Fibroblast of lung (primary cell): ENCODE results near the gene CORO6. TPM values are rescaled to one million over a fixed set of nuclear protein-coding genes. Genes with fewer than 3 reads are reported as not detected.

ENCODE experiments used
- DNase-seq, 2 donors: peaks; one replicate each; pipeline versions ENCODE4 v3.0.0 to v3.0.0-alpha.2; 2010; ENCODE audit warnings: low read depth in 2 of 2
- H2AFZ ChIP-seq: 2 replicates; pipeline ENCODE4 v1.5.1; 2012; ENCODE audit warnings: low read length, control low read depth, inconsistent platforms
- H3K27ac ChIP-seq: 2 replicates; pipeline ENCODE4 v1.5.1; 2011; ENCODE audit warnings: low read length, control low read depth; ENCODE audit not compliant: insufficient read depth
- H3K27me3 ChIP-seq: 2 replicates; pipeline ENCODE4 v1.5.1; 2011; ENCODE audit warnings: mild to moderate bottlenecking, low read length; ENCODE audit not compliant: control insufficient read depth, insufficient read depth
- H3K36me3 ChIP-seq: 2 replicates; pipeline ENCODE4 v1.5.1; 2011; ENCODE audit warnings: low read length; ENCODE audit not compliant: control insufficient read depth, insufficient read depth
- H3K4me1 ChIP-seq: 2 replicates; pipeline ENCODE4 v1.5.1; 2011; ENCODE audit warnings: low read length; ENCODE audit not compliant: control insufficient read depth, insufficient read depth; ENCODE audit errors: extremely low read depth
- H3K4me2 ChIP-seq: 2 replicates; pipeline ENCODE4 v1.5.1; 2011; ENCODE audit warnings: low read length, control low read depth; ENCODE audit not compliant: insufficient read depth; ENCODE audit errors: extremely low read depth
- H3K4me3 ChIP-seq, 4 experiments: fragments of 200-600 bp in 1 of 4; sonication (generic) in 1 of 4; replicated peaks in 1 of 4; 2 replicates each; pipeline ENCODE4 v1.5.1; 2011 to 2016; ENCODE audit warnings: low read length in 4 of 4, low read depth in 3 of 4, mild to moderate bottlenecking in 3 of 4, control low read depth in 2 of 4, inconsistent platforms in 1 of 4, mixed read lengths in 1 of 4; ENCODE audit not compliant: insufficient read depth in 1 of 4; ENCODE audit errors: control extremely low read depth in 1 of 4
- H3K79me2 ChIP-seq: 2 replicates; pipeline ENCODE4 v1.5.1; 2012; ENCODE audit warnings: mild to moderate bottlenecking, low read length, inconsistent platforms; ENCODE audit not compliant: control insufficient read depth, insufficient read depth
- H3K9ac ChIP-seq: 2 replicates; pipeline ENCODE4 v1.5.1; 2011; ENCODE audit warnings: mild to moderate bottlenecking, low read length, control low read depth; ENCODE audit not compliant: insufficient read depth
- H3K9me3 ChIP-seq: 2 replicates; pipeline ENCODE4 v1.5.1; 2012; ENCODE audit warnings: low read depth, low read length; ENCODE audit not compliant: control insufficient read depth, insufficient read depth
- H4K20me1 ChIP-seq: 2 replicates; pipeline ENCODE4 v1.5.1; 2011; ENCODE audit warnings: low read length; ENCODE audit not compliant: control insufficient read depth, insufficient read depth; ENCODE audit errors: extremely low read depth
- CTCF ChIP-seq, 2 donors: IDR thresholded peaks in 1 of 2; conservative IDR thresholded peaks in 1 of 2; 1 replicate in 1 of 2; 2 replicates in 1 of 2; pipeline ENCODE4 v1.5.1; 2011 to 2012; ENCODE audit warnings: low read length in 2 of 2, control low read depth in 1 of 2, inconsistent platforms in 1 of 2, low read depth in 1 of 2, mild to moderate bottlenecking in 1 of 2
- EZH2 ChIP-seq: IDR thresholded peaks from 2 replicates; pipeline ENCODE4 v1.5.1; 2012; ENCODE audit warnings: low read length, control low read depth, mild to moderate bottlenecking; ENCODE audit errors: missing control alignments
- polyA plus RNA-seq, 2 donors: library from polyadenylated mRNA; depleted of rRNA in 1 of 2; stranded (reverse) in 1 of 2; unstranded in 1 of 2; fragments of >200 nt; gene quantifications; 2 replicates each; pipeline ENCODE4 v1.2.1, GENCODE V29; 2011 to 2012; ENCODE audit warnings: missing spikeins in 1 of 2
- total RNA-seq: library from RNA; depleted of rRNA; stranded (reverse); fragments of >200 nt; gene quantifications from 2 replicates; pipeline ENCODE4 v1.2.1, GENCODE V29; 2014

The CORO6 gene
- total and polyA plus RNA-seq, 2 donors (not counting 1 experiment from before 2014, with no cell fraction given) = 8.0 to 19.3 TPM

DNA sequence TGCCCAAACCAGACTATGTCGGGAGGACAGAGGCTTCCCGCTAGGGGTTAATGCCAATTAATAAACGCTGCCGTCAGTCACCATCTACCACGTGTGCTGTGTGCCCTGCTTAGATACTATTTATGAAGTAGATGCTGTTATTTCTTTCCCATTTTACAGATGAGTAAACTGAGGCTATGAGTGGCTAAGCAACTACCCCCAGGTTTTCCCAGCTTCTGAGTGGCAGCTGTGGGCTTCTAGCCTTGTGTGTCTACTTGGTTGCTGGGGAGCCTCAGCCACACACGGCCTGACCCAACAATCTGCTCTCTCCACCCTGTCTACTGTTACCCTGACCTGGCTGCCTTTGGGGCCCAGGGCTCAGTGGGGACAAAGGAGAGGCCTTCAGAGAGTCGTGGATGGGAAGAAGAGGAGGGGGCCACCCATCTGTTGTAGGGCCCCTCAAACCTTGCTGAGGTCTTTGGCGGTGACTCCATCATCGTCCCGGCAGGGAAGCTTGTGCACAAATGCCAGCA is 40.4 kb downstream of the CORO6 start:
- H3K4me1 ChIP-seq = peaks cover 4% of the 10 kb centered on the region
- H3K4me3 ChIP-seq = no peak overlapping the region
- H3K4me2 ChIP-seq = no peak overlapping the region
- DNase-seq = no peak
- TF ChIP-seq EZH2 (no peak), CTCF (conservative IDR thresholded peaks at IDR 0.05 in 1 of 2, IDR thresholded peaks at IDR 0.05 in 1 of 2; ENCODE audit: low read depth in 1 of 2, low read length in 2 of 2) (no peak)
- no peaks in the 10 kb centered on the region for H3K9me3 ChIP-seq
- H3K27me3 ChIP-seq = no peaks in the 10 kb centered on the region
- H3K9ac ChIP-seq = no peak overlapping the region
- peaks cover 16% of the 10 kb centered on the region for H3K36me3 ChIP-seq
- H4K20me1 ChIP-seq = no peaks in the 10 kb centered on the region
- H3K27ac ChIP-seq = no peak overlapping the region
- H3K79me2 ChIP-seq = peaks cover 36% of the 10 kb centered on the region
- no peak overlapping the region for H2AFZ ChIP-seq

DNA sequence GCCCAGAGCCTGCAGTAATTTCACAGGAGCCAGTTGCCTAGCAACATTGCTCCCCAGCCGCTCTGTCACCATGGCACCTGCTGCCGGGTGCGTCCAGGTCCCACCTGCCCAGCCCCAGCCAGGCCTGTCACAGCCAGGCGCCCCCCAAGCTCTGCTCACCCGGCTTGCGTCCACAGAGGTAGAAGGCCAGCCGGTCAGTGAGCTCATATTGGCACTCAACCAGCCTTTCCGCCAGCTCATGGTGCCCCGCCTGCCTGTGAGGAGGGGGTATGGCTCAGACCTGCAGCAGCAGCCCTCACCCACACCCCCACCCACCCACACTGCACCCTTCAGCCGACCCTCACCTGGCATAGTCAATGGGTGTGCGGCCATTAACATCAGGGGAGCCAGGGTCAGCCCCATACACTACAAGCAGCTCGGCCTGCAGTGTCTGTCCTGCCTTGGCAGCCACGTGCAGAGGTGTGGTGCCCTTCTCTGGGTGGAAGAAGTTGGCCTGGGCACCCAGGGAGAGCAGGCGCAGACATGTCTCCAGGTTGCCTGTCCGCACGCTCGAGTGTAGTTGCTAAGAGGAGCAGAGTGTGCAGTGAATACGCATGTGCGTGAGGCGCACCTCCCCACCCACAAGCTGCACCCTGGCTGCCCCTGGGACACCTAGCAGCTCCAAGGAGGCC is 41.0 kb downstream of the CORO6 start:
- TF ChIP-seq EZH2 = no peak
- TF ChIP-seq CTCF (conservative IDR thresholded peaks at IDR 0.05 in 1 of 2, IDR thresholded peaks at IDR 0.05 in 1 of 2; ENCODE audit: low read depth in 1 of 2, low read length in 2 of 2) = no peak
- H3K27me3 ChIP-seq = no peaks in the 10 kb centered on the region
- H3K9ac ChIP-seq = no peak overlapping the region
- peaks cover 30% of the 10 kb centered on the region for H3K79me2 ChIP-seq
- H3K4me1 ChIP-seq = peaks cover 4% of the 10 kb centered on the region
- H3K4me3 ChIP-seq = no peak overlapping the region
- no peak overlapping the region for H3K4me2 ChIP-seq
- H4K20me1 ChIP-seq = no peaks in the 10 kb centered on the region
- no peak for DNase-seq
- no peak overlapping the region for H3K27ac ChIP-seq
- peaks cover 19% of the 10 kb centered on the region for H3K36me3 ChIP-seq
- no peaks in the 10 kb centered on the region for H3K9me3 ChIP-seq
- H2AFZ ChIP-seq = no peak overlapping the region

DNA sequence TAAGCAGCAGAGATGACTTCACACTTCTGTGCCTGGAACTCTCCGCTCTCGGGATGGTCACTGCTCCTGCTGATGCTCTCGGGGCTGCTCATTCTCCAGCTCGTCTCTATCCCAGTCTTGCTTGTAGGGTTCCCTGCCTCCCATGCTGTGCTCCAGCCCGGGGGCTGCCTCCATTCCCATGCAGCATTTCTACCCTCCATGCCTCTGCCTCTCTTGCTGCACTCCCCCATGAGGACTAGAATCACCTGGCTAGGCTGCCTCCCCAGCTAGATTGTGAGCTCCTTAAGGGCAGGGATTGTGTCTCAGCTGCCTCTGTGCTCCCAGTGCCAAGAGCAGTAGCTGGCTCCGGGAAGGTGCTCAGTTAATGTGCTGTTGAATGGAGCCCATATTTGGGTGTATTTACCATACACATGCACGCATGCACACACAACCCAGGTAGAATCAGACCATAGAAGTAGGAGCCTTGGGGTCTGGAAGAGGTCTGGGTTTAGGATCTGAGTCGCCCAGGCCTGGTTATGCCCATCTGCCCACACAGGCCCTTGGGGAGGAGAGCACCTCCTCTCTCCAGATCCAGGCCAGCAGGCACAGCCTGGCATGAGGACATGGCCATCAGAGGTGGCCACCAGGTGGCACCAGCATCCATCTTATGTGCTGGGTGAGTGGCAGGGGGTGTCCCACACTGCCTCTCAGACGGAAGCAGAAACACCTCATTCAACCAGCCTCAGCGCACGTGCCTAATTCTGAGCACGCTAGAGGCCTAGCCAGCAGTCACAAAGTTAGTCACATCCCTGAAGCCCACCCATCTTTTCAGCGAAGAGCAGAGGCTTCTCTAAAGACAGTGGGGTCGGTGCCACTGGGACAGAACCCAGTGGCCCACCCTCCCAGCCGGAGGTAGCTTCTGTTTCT is 42.6 kb downstream of the CORO6 start:
- H3K4me1 ChIP-seq = peaks cover 4% of the 10 kb centered on the region
- TF ChIP-seq CTCF (conservative IDR thresholded peaks at IDR 0.05 in 1 of 2, IDR thresholded peaks at IDR 0.05 in 1 of 2; ENCODE audit: low read depth in 1 of 2, low read length in 2 of 2) (peak; percentile 65 to 78), EZH2 (no peak)
- H3K36me3 ChIP-seq = peaks cover 32% of the 10 kb centered on the region
- H3K9me3 ChIP-seq = no peaks in the 10 kb centered on the region
- no peak overlapping the region for H3K27ac ChIP-seq
- H2AFZ ChIP-seq = no peak overlapping the region
- H3K4me2 ChIP-seq = no peak overlapping the region
- no peak overlapping the region for H3K4me3 ChIP-seq
- peak; percentile 68 to 75 for DNase-seq
- H3K27me3 ChIP-seq = no peaks in the 10 kb centered on the region
- H3K9ac ChIP-seq = no peak overlapping the region
- H4K20me1 ChIP-seq = no peaks in the 10 kb centered on the region
- peaks cover 14% of the 10 kb centered on the region for H3K79me2 ChIP-seq
